GM13977 (cell line): ENCODE data around the gene PDGFA.

Experiments
- DNase-seq: peaks from one replicate; pipeline ENCODE4 v3.0.0; 2012; ENCODE audit warnings: low spot score
- in situ Hi-C: fragments of 300-500 bp; cut with MboI; formaldehyde crosslinking; loops from one replicate; pipeline ENCODE4 v1.12.0; 2022; ENCODE audit warnings: low sequenced_read_pairs, low pct_unique_long_range_greater_than_20kb, mixed read lengths, inconsistent platforms; ENCODE audit not compliant: unreplicated experiment
- TF ChIP-seq, protein P1 (sequence below): IDR thresholded peaks from 2 replicates; pipeline ENCODE4 v1.5.1; 2012; ENCODE audit warnings: mild to moderate bottlenecking, control low read depth; ENCODE audit not compliant: insufficient read depth; ENCODE audit errors: extremely low read depth, missing control alignments

Gene PDGFA

DNA sequence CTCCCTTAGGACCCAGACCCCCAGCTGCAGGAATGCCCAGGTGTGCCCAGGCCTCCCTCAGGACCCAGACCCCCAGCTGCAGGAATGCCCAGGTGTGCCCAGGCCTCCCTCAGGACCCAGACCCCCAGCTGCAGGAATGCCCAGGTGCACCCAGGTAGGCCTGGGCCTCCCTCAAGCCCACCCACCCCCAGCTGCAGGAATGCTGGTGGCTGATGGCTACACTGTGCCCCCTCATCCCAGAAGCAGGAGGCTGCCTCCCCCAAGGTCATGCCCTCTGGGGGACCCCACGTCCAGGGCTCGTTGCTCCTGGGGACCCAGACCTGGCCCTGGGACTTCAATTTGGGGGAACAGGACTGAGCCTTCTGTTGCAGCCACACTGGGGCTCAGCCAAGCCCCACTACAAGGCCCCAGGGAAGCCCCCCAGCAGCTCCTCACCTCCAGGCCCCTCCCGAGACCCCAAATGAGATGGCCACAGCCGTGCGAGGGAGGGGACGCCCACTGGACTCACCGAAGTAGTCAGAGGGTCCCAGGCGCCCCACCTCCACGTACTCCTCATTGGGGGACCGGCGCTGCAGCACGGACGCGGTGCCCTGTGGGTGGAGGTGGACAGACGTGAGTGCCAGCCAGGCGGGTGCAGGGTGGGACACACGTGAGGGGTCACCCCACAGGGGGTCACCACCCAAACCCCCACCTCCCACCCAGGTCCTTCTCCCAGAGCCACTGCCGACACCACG, 31.4 kb upstream of the PDGFA start:
- TF ChIP-seq, protein P1, sequence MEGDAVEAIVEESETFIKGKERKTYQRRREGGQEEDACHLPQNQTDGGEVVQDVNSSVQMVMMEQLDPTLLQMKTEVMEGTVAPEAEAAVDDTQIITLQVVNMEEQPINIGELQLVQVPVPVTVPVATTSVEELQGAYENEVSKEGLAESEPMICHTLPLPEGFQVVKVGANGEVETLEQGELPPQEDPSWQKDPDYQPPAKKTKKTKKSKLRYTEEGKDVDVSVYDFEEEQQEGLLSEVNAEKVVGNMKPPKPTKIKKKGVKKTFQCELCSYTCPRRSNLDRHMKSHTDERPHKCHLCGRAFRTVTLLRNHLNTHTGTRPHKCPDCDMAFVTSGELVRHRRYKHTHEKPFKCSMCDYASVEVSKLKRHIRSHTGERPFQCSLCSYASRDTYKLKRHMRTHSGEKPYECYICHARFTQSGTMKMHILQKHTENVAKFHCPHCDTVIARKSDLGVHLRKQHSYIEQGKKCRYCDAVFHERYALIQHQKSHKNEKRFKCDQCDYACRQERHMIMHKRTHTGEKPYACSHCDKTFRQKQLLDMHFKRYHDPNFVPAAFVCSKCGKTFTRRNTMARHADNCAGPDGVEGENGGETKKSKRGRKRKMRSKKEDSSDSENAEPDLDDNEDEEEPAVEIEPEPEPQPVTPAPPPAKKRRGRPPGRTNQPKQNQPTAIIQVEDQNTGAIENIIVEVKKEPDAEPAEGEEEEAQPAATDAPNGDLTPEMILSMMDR = no peak
- DNase-seq = no peak
- in situ Hi-C loops = no loop called here

DNA sequence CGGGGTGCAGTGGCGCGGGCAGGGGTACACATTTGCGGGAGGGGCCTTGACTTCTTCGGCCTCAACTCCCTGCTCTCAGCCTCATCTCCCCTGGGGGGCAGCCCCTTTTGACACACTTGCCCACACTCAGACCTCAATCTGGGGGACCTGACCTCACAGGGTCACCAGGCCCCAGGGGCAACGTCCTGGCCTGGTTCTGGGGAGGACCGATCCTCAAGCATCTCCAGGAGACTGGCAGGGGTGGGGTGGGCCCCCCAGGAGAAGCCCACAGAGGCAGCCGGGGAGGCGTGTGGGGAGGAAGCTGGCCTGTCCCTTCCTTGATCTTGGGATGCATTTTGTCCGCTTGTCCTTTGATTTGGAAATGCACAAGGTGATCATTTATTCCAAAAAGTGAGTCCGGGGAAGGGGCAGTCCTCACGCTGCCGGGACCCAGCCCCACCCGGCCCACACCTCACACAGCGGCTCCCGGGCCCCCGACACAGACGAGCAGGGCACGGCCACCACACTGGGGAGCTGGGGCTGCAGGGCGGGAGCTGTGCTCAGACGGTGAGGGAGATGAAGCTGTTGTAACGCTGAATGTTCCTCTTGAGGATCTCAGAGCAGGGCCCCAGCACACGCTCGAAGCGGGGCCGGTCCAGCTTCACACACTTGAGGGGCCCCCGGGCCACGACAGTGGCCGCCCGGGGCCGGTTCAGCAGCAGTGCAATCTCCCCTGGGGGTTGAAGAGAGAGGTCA, 30.4 kb upstream of the PDGFA start:
- TF ChIP-seq, protein P1 = no peak
- in situ Hi-C loops = no loop called here
- no peak for DNase-seq

GRCh38 chr7:549066-549890, 29.6 kb upstream of the PDGFA start:
- in situ Hi-C loops = no loop called here
- TF ChIP-seq, protein P1 = no peak

DNA sequence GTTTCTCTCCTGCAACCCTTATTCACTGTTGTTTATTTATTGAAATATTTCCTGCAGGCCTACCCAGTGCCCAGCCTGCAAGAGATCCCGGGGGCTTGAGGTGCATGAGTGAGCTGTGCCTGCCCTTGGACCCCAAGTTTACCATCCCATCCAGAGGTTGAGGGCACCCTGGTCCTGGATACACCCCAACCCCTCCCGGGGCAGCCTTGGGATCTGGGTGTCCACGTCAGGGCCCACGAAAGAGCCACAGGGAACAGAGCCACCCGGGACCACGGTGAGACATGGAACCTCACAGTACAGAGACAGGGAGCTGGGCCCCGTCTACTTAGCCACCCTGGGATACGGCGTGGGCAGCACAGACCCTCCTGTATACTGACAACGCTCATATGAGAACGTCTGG, 28.8 kb upstream of the PDGFA start:
- in situ Hi-C loops = no loop called here
- DNase-seq = no peak
- TF ChIP-seq, protein P1 = no peak

More at GRCh38 chr7:549066-549890, 29.6 kb upstream of the PDGFA start:
- DNase-seq = no peak

DNA sequence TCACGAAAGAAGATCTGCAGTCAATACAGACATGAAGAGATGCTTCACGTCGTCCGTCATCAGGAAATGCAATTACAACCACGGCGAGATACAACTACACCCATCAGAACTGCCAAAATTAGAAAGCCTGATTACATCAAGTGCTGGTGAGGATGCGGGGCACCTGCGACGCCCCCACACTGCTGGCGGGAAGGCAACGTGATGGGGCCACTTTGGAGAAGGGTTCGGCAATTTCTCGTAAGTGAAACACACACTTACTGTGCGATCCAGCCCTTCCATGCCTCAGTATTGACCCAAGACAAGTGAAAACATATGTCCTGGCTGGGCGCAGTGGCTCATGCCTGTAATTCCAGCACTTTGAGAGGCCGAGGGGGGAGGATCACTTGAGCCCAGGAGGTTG, 25.8 kb upstream of the PDGFA start:
- TF ChIP-seq, protein P1 = no peak
- in situ Hi-C loops = no loop called here

More for the DNA sequence above, 25.8 kb upstream of the PDGFA start:
- no peak for DNase-seq
